B cell (primary cell): Measurements from ENCODE around the gene TSTD1. TPM values are rescaled to one million over a fixed set of nuclear protein-coding genes. Genes with fewer than 3 reads are reported as not detected.

Experiments used
- ATAC-seq: fragments of 200-7000 bp; cut with Tn5 transposase; one replicate; pipeline ENCODE4 v1.10.0; 2021; ENCODE audit warnings: low read depth, mild to moderate bottlenecking, moderate number of reproducible peaks, moderate library complexity
- CTCF ChIA-PET: fragments of 350-600 bp; sonication (Branson Sonifier 250); formaldehyde crosslinking; loops from one replicate; lab custom pipeline; 2021; ENCODE audit warnings: antibody characterized with exemption, inconsistent platforms; lab: Charles Lee
- POLR2A ChIA-PET: fragments of 350-600 bp; sonication (Branson Sonifier 250); formaldehyde crosslinking; loops from one replicate; lab custom pipeline; 2021; ENCODE audit warnings: antibody characterized with exemption; lab: Charles Lee
- DNase-seq: peaks from one replicate; pipeline ENCODE4 v3.0.0; 2013
- H2AFZ ChIP-seq: 2 replicates; pipeline ENCODE4 v1.6.1; 2012; ENCODE audit warnings: mild to moderate bottlenecking, low read depth, low read length; ENCODE audit not compliant: insufficient read depth, poor library complexity, severe bottlenecking
- H3K27ac ChIP-seq, 2 donors: 1 replicate in 1 of 2; 2 replicates in 1 of 2; pipeline ENCODE4 v1.5.1; 2012 to 2013; ENCODE audit warnings: low read length in 2 of 2, mild to moderate bottlenecking in 2 of 2, moderate library complexity in 1 of 2
- H3K27me3 ChIP-seq, 4 experiments: fragments of 200-600 bp in 1 of 4; sonication (generic) in 1 of 4; replicated peaks in 1 of 4; 1 replicate in 2 of 4; 2 replicates in 2 of 4; pipeline versions ENCODE4 v1.6.1 to v1.7.0; 2013 to 2016; ENCODE audit warnings: low read length in 3 of 4, mild to moderate bottlenecking in 2 of 4, mixed read lengths in 1 of 4, moderate library complexity in 1 of 4; ENCODE audit not compliant: insufficient read depth in 4 of 4, control insufficient read depth in 3 of 4; ENCODE audit errors: control extremely low read depth in 1 of 4
- H3K36me3 ChIP-seq, 2 experiments: replicated peaks in 1 of 2; 1 replicate in 1 of 2; 2 replicates in 1 of 2; pipeline versions ENCODE4 v1.6.1 to v1.7.1; 2013; ENCODE audit warnings: low read length in 1 of 2; ENCODE audit not compliant: insufficient read depth in 2 of 2, control insufficient read depth in 1 of 2; ENCODE audit errors: control extremely low read depth in 1 of 2, extremely low read depth in 1 of 2
- H3K4me1 ChIP-seq, 2 donors: fragments of 200-600 bp in 1 of 2; sonication (generic) in 1 of 2; 1 replicate in 1 of 2; 2 replicates in 1 of 2; pipeline versions ENCODE4 v1.5.1 to v1.6.1; 2013 to 2017; ENCODE audit warnings: low read length in 2 of 2; ENCODE audit not compliant: control insufficient read depth in 2 of 2, insufficient read depth in 2 of 2
- H3K4me2 ChIP-seq: replicated peaks from 2 replicates; pipeline ENCODE3; 2012; ENCODE audit warnings: mild to moderate bottlenecking, low read depth, low read length; ENCODE audit not compliant: poor library complexity, severe bottlenecking
- H3K4me3 ChIP-seq, 5 experiments: fragments of 200-600 bp in 1 of 5; sonication (generic) in 1 of 5; 1 replicate in 3 of 5; 2 replicates in 2 of 5; pipeline versions ENCODE4 v1.5.1 to v1.7.0; 2011 to 2016; ENCODE audit warnings: low read length in 4 of 5, mild to moderate bottlenecking in 4 of 5, low read depth in 2 of 5, control low read depth in 1 of 5, moderate library complexity in 1 of 5; ENCODE audit not compliant: insufficient read depth in 1 of 5; ENCODE audit errors: control extremely low read depth in 1 of 5, extremely low read depth in 1 of 5
- H3K79me2 ChIP-seq: fragments of 200-600 bp; sonication (generic); one replicate; pipeline ENCODE4 v1.6.0; 2016; ENCODE audit warnings: low read length; ENCODE audit not compliant: control insufficient read depth, insufficient read depth
- H3K9ac ChIP-seq: fragments of 200-600 bp; sonication (generic); 2 replicates; pipeline ENCODE4 v1.6.1; 2017; ENCODE audit warnings: mild to moderate bottlenecking, low read length, moderate library complexity
- H3K9me3 ChIP-seq, 3 donors: one replicate each; pipeline versions ENCODE4 v1.6.1 to v1.7.1; 2013; ENCODE audit warnings: low read length in 2 of 3; ENCODE audit not compliant: control insufficient read depth in 2 of 3, insufficient read depth in 1 of 3; ENCODE audit errors: control extremely low read depth in 1 of 3
- H4K20me1 ChIP-seq: 2 replicates; pipeline ENCODE4 v1.6.0; 2012; ENCODE audit warnings: mild to moderate bottlenecking, low read length; ENCODE audit not compliant: insufficient read depth, control insufficient read depth, poor library complexity, severe bottlenecking
- H3K27ac Mint-ChIP-seq: one replicate; pipeline ENCODE4 v1.8.0; 2021; ENCODE audit warnings: mixed read lengths
- H3K27me3 Mint-ChIP-seq: one replicate; pipeline ENCODE4 v1.8.0; 2021; ENCODE audit warnings: mixed read lengths
- H3K4me1 Mint-ChIP-seq: one replicate; pipeline ENCODE4 v1.8.0; 2021; ENCODE audit warnings: mixed read lengths
- H3K4me3 Mint-ChIP-seq: one replicate; pipeline ENCODE4 v1.8.0; 2021; ENCODE audit warnings: mixed read lengths
- H3K9me3 Mint-ChIP-seq: one replicate; pipeline ENCODE4 v1.8.0; 2022; ENCODE audit warnings: mixed read lengths; ENCODE audit not compliant: insufficient read depth
- EZH2 ChIP-seq: IDR thresholded peaks from 2 replicates; pipeline ENCODE4 v1.6.1; 2012; ENCODE audit warnings: borderline replicate concordance, low read depth, mild to moderate bottlenecking, moderate library complexity, low read length; ENCODE audit not compliant: insufficient read depth, poor library complexity, severe bottlenecking
- WGBS: methylation state at CpG from one replicate; pipeline ENCODE4 v1.1.5; 2013; ENCODE audit warnings: missing lambda C conversion rate; ENCODE audit not compliant: insufficient coverage; 5-methylcytosine and 5-hydroxymethylcytosine counted together
- intact Hi-C: fragments of 100-400 bp; cut with micrococcal nuclease; formaldehyde crosslinking; loops from one replicate; pipeline ENCODE4 v1.10.0; 2022
- polyA plus RNA-seq: library from polyadenylated mRNA; depleted of rRNA; stranded (reverse); fragments of >200 nt; gene quantifications from 2 replicates; pipeline ENCODE4 v1.2.3, GENCODE V29; 2012
- total RNA-seq, 2 donors: library from RNA; stranded (reverse); fragments of 120-200 nt in 1 of 2; gene quantifications; 1 replicate in 1 of 2; 2 replicates in 1 of 2; pipeline versions ENCODE4 v1.2.3 to v1.2.4, GENCODE V29; 2013 to 2022
- TF ChIP-seq, protein P1 (sequence below): fragments of 200-600 bp; IDR thresholded peaks from one replicate; pipeline ENCODE4 v1.8.0; 2022; ENCODE audit warnings: antibody characterized with exemption, mild to moderate bottlenecking

The TSTD1 gene
- total and polyA plus RNA-seq, 2 donors (not counting 1 experiment from before 2014, with no cell fraction given), result 85.6 to 242 TPM

DNA sequence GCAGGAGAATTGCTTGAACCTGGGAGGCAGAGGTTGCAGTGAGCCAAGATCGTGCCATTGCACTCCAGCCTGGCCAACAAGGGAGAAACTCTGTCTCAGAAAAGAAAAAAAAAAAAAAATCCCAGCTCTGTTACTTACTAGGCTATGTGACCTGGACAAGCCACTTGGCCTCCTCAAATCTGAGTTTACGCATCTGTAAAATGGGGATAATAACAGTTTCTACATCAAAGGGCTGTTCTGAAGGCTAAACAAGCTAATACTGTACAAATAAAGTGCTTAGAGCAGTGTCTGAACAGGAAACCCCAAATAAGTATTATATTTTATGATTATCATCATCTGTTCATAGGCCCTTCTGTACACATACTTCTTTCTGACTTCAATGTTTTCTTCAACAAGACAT is 31.4 kb downstream of the TSTD1 start:
- no peak overlapping the region for H2AFZ ChIP-seq
- intact Hi-C loops, result no loop called here
- H3K4me3 ChIP-seq, result no peak overlapping the region
- H3K4me3 Mint-ChIP-seq, result no peak overlapping the region
- ChIA-PET POLR2A (interaction anchor here (0.7 kb wide), 1 partner anchor 8 kb away, joined by 5 read pairs; no protein-coding TSS in a partner anchor), CTCF (interaction anchor here (0.7 to 2.5 kb wide), 4 partner anchors 10 to 89 kb away, joined by 3 to 10 read pairs (median 6); no protein-coding TSS in a partner anchor)
- no peaks in the 10 kb centered on the region for H3K9me3 Mint-ChIP-seq
- no CpG with 5 or more reads among the region's 2 CpGs for WGBS
- DNase-seq (no peak), ATAC-seq (no peak)
- peaks cover 58% of the 10 kb centered on the region for H3K79me2 ChIP-seq
- H3K4me1 ChIP-seq, result peaks cover 4 to 5% of the 10 kb centered on the region in 2 donors
- no peak overlapping the region for H3K27ac ChIP-seq
- H3K9me3 ChIP-seq, result no peaks in the 10 kb centered on the region
- no peak overlapping the region for H3K9ac ChIP-seq
- no peaks in the 10 kb centered on the region for H3K27me3 Mint-ChIP-seq
- H3K4me2 ChIP-seq, result no peak overlapping the region
- H3K27ac Mint-ChIP-seq, result no peak overlapping the region
- no peaks in the 10 kb centered on the region for H3K27me3 ChIP-seq
- H3K4me1 Mint-ChIP-seq, result peaks cover 2% of the 10 kb centered on the region
- no peak for TF ChIP-seq EZH2
- TF ChIP-seq, protein P1, sequence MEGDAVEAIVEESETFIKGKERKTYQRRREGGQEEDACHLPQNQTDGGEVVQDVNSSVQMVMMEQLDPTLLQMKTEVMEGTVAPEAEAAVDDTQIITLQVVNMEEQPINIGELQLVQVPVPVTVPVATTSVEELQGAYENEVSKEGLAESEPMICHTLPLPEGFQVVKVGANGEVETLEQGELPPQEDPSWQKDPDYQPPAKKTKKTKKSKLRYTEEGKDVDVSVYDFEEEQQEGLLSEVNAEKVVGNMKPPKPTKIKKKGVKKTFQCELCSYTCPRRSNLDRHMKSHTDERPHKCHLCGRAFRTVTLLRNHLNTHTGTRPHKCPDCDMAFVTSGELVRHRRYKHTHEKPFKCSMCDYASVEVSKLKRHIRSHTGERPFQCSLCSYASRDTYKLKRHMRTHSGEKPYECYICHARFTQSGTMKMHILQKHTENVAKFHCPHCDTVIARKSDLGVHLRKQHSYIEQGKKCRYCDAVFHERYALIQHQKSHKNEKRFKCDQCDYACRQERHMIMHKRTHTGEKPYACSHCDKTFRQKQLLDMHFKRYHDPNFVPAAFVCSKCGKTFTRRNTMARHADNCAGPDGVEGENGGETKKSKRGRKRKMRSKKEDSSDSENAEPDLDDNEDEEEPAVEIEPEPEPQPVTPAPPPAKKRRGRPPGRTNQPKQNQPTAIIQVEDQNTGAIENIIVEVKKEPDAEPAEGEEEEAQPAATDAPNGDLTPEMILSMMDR, result no peak
- H3K36me3 ChIP-seq, result peaks cover 0 to 2% of the 10 kb centered on the region in 2 experiments
- no peaks in the 10 kb centered on the region for H4K20me1 ChIP-seq

DNA sequence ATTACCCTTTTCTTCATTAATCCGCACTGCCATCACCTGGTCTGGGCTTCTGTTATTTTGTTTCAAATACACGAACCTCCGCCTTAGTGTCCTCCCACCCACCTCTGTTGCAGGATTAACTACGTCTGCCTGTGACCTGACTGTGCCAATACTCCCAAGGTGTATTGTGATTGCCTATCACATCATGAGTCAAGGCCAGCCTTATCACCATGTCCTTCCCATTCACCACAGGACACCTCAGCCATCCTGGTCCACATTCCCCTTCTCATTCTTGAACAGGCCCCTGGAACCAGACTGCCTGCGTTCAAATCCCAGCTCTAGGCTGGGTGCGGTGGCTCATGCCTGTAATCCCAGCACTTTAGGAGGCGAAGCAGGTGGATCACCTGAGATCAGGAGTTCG is 32.2 kb downstream of the TSTD1 start:
- CTCF ChIA-PET, result interaction anchor here (1.2 to 2.5 kb wide), 2 partner anchors 9 to 90 kb away, joined by 3 to 10 read pairs; no protein-coding TSS in a partner anchor
- TF ChIP-seq, protein P1, result no peak
- no peak for TF ChIP-seq EZH2

More for the DNA sequence above, 32.2 kb downstream of the TSTD1 start:
- Mint-ChIP-seq H3K27ac (no peak overlapping the region), H3K4me1 (no peaks in the 10 kb centered on the region), H3K27me3 (no peaks in the 10 kb centered on the region), H3K9me3 (no peaks in the 10 kb centered on the region), H3K4me3 (no peak overlapping the region)
- H2AFZ ChIP-seq, result no peak overlapping the region
- peaks cover 58% of the 10 kb centered on the region for H3K79me2 ChIP-seq
- intact Hi-C loops, result no loop called here
- no peaks in the 10 kb centered on the region for H4K20me1 ChIP-seq
- WGBS, result 82% methylated on average over 4 of the region's 8 CpGs
- no peaks in the 10 kb centered on the region for H3K4me1 ChIP-seq
- H3K27me3 ChIP-seq, result no peaks in the 10 kb centered on the region
- no peak overlapping the region for H3K4me2 ChIP-seq
- no peak overlapping the region for H3K9ac ChIP-seq
- H3K9me3 ChIP-seq, result no peaks in the 10 kb centered on the region
- no peak overlapping the region for H3K4me3 ChIP-seq
- no peak for DNase-seq
- ATAC-seq, result no peak
- POLR2A ChIA-PET, result no interaction called here
- H3K27ac ChIP-seq, result no peak overlapping the region
- H3K36me3 ChIP-seq, result peaks cover 0 to 2% of the 10 kb centered on the region in 2 experiments
